Measurements from ENCODE around the gene SMIM45.
"Not testable (repeated sequence)": the region's sequence is repeated elsewhere in the genome, so short reads cannot be mapped to it uniquely, and the experiment has no call there.

Gene SMIM45

GRCh38 chr22:41933411-41934177 is 18.4 kb upstream of the SMIM45 start:
- DNase-seq, result no peak

- no peak for DNase-seq
Observed at GRCh38 chr22:41934284-41935014, 17.5 kb upstream of the SMIM45 start.

GRCh38 chr22:41935015-41935351 is 17.0 kb upstream of the SMIM45 start:
- DNase-seq, result peak in 15 of 51 donors; percentile 6 to 36 (median 25)

GRCh38 chr22:41935509-41935908 is 16.4 kb upstream of the SMIM45 start:
- no peak for DNase-seq

GRCh38 chr22:41936894-41937169 is 15.1 kb upstream of the SMIM45 start:
- no peak for DNase-seq

GRCh38 chr22:41939981-41940831 is 11.7 kb upstream of the SMIM45 start:
- DNase-seq, result peak in 30 of 51 donors; percentile 11 to 65 (median 42)

GRCh38 chr22:41940832-41941765 is 10.9 kb upstream of the SMIM45 start:
- DNase-seq, result peak in 49 of 51 donors; percentile 31 to 90 (median 73)

- no peak for DNase-seq
Observed at GRCh38 chr22:41943661-41944209, 8.2 kb upstream of the SMIM45 start.

GRCh38 chr22:41946629-41947423 is 5.1 kb upstream of the SMIM45 start, which contains the start of gene CENPM:
CENPM (minus strand) TSS chr22:41947152; CDS start chr22:41947076, 76 bp downstream.
- DNase-seq, result peak; percentile 63 to 98 (median 91)

- DNase-seq, result no peak
Observed at GRCh38 chr22:41947424-41948080, 4.4 kb upstream of the SMIM45 start.

- DNase-seq, result no peak
Observed at GRCh38 chr22:41948142-41948541, 3.8 kb upstream of the SMIM45 start.

- not testable (repeated sequence) for DNase-seq
Observed at GRCh38 chr22:41948928-41949296, 3.0 kb upstream of the SMIM45 start.

- no peak for DNase-seq
Observed at GRCh38 chr22:41949297-41949965, 2.5 kb upstream of the SMIM45 start.

GRCh38 chr22:41952713-41953112 is 763 bp downstream of the SMIM45 start:
- DNase-seq, result peak in 2 of 51 donors; percentile 28 to 38

- DNase-seq, result no peak
Observed at GRCh38 chr22:41957941-41958556, 6.1 kb downstream of the SMIM45 start.

GRCh38 chr22:41963453-41964111 is 11.6 kb downstream of the SMIM45 start:
- peak in 34 of 51 donors; percentile 14 to 87 (median 62) for DNase-seq

- DNase-seq, result peak in 3 of 51 donors; percentile 26 to 68 (median 65)
Observed at GRCh38 chr22:41964112-41964491, 12.2 kb downstream of the SMIM45 start.

GRCh38 chr22:41966225-41966606 is 14.3 kb downstream of the SMIM45 start:
- DNase-seq, result no peak
